Suprapubic skin (tissue), 4 donors: ENCODE results near the gene SPO11.

ENCODE experiments used
- CTCF ChIP-seq, 2 donors: fragments of 200-600 bp in 1 of 2; fragments of 450-650 bp in 1 of 2; sonication (generic) in 1 of 2; IDR thresholded peaks; one replicate each; pipeline ENCODE4 v1.5.1; 2016 to 2019; ENCODE audit warnings: antibody characterized with exemption in 2 of 2, mild to moderate bottlenecking in 1 of 2, moderate library complexity in 1 of 2
- EP300 ChIP-seq: sonication (generic); formaldehyde crosslinking; IDR thresholded peaks from one replicate; pipeline ENCODE4 v1.6.1; 2017; ENCODE audit warnings: antibody characterized with exemption
- POLR2A ChIP-seq, 2 donors: fragments of 450-650 bp; IDR thresholded peaks; one replicate each; pipeline ENCODE4 v1.6.1; 2017; ENCODE audit warnings: antibody characterized with exemption in 2 of 2, mild to moderate bottlenecking in 2 of 2, moderate library complexity in 2 of 2
- POLR2AphosphoS5 ChIP-seq, 3 donors: sonication (generic); formaldehyde crosslinking; IDR thresholded peaks; one replicate each; pipeline ENCODE4 v1.6.1; 2017; ENCODE audit warnings: antibody characterized with exemption in 3 of 3

- peak in 1 of 2 donors; percentile 25 for TF ChIP-seq CTCF (IDR thresholded peaks at IDR 0.05)
- no peak for TF ChIP-seq EP300
- TF ChIP-seq POLR2A (IDR thresholded peaks at IDR 0.05) = no peak
- TF ChIP-seq POLR2AphosphoS5 (IDR thresholded peaks at IDR 0.05) = no peak
Measured at GRCh38 chr20:57291003-57291402, 38.6 kb upstream of the SPO11 start.
